ENCODE results near the gene PLA2R1.

Gene PLA2R1

DNA sequence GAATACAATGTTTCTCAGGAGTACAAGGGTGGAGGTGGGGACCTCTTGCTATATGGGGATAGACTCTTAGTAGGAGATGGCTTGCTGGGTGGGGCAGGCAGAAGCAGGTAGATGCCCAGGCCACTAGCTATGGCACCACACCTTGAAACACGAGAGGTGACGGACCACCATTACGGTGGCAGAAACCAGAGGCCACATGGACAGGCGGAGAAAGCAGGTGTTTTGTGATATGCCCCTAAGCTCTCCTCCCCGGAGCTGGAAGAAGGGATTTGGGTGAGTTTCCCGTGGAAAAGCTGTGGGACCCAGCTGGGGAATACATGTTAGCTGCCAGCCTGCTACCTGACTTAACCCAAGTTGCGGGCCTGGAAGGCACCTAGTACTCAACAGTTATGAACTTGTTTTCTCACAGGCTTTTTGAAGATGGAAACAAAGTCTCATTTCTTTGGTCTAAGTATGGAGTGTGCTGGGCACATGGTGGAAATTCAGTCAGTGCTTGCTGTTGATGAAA, 16.7 kb downstream of the PLA2R1 start:
- no peak overlapping the region for H3K4me2 ChIP-seq (ENCODE audit: low read depth, low read length, poor library complexity, severe bottlenecking)
- H3F3A ChIP-seq (ENCODE audit: insufficient read depth): no peaks in the 10 kb centered on the region
- TF ChIP-seq EZH2phosphoT487 (conservative IDR thresholded peaks at IDR 0.05; ENCODE audit: low read length): no peak
- TF ChIP-seq, protein P1, sequence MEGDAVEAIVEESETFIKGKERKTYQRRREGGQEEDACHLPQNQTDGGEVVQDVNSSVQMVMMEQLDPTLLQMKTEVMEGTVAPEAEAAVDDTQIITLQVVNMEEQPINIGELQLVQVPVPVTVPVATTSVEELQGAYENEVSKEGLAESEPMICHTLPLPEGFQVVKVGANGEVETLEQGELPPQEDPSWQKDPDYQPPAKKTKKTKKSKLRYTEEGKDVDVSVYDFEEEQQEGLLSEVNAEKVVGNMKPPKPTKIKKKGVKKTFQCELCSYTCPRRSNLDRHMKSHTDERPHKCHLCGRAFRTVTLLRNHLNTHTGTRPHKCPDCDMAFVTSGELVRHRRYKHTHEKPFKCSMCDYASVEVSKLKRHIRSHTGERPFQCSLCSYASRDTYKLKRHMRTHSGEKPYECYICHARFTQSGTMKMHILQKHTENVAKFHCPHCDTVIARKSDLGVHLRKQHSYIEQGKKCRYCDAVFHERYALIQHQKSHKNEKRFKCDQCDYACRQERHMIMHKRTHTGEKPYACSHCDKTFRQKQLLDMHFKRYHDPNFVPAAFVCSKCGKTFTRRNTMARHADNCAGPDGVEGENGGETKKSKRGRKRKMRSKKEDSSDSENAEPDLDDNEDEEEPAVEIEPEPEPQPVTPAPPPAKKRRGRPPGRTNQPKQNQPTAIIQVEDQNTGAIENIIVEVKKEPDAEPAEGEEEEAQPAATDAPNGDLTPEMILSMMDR (IDR thresholded peaks at IDR 0.05; ENCODE audit: insufficient read depth, low read length, poor library complexity, severe bottlenecking): no peak
- no peak overlapping the region for H3K4me3 ChIP-seq (ENCODE audit: insufficient read depth, low read length, poor library complexity, severe bottlenecking)
- H3K79me2 ChIP-seq (ENCODE audit: insufficient read depth, low read length): no peaks in the 10 kb centered on the region
- no peak overlapping the region for H3K9ac ChIP-seq (ENCODE audit: low read length)
- H2AFZ ChIP-seq (ENCODE audit: low read depth, low read length, severe bottlenecking): no peak overlapping the region
- no peak overlapping the region for H3K27ac ChIP-seq (ENCODE audit: low read depth, low read length)
- H4K20me1 ChIP-seq (ENCODE audit: low read depth, low read length): no peaks in the 10 kb centered on the region
- no peaks in the 10 kb centered on the region for H3K27me3 ChIP-seq (ENCODE audit: low read length)
- H3K9me2 ChIP-seq (replicated peaks; ENCODE audit: insufficient read depth, low read length): no peaks in the 10 kb centered on the region
- no peaks in the 10 kb centered on the region for H3K36me3 ChIP-seq (ENCODE audit: low read length)
- H3K9me3 ChIP-seq (ENCODE audit: insufficient read depth, low read length): no peaks in the 10 kb centered on the region

DNA sequence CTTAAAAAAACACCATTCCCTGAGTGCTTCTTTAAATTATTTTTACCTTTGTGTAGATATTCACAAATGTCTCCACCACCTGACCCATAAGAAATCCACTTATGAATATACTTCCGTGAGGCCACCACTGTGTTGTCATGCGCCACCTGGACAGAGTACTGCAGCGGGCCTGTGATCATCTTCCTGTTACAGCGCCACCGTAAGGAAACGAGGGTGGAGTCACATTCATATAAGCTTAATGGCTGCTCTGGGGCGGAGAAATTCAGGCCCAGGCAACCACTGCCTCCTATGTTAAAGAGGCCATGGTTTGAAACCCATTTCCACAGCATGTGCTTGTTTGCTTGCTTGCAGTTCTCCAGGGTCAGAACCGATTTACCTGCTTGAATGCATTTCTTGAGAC, 17.7 kb downstream of the PLA2R1 start:
- Histone ChIP-seq H3K9ac (ENCODE audit: low read length) (no peak overlapping the region), H2AFZ (ENCODE audit: low read depth, low read length, severe bottlenecking) (no peak overlapping the region)

DNA sequence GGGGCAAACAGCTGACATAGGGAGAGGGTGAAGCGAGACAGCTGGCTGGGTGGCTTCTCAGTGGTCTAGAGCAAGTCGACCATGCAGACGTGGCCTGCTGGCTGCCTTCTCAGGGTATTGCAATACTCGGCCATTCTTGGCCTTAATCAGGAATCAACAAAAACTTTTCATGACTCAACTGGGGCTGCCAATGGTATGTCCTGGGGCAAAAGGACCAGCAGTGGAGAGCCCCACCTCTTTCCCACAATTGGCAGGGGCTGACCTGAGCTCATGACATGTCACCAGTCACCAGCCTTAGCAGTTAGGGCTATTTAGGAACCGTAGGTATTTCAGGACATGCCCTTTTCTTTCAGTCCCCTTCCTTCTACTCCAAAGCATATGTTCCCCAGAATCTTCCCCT, 19.1 kb downstream of the PLA2R1 start:
- H2AFZ ChIP-seq (ENCODE audit: low read depth, low read length, severe bottlenecking): no peak overlapping the region
- no peaks in the 10 kb centered on the region for H3K9me2 ChIP-seq (replicated peaks; ENCODE audit: insufficient read depth, low read length)
- no peaks in the 10 kb centered on the region for H4K20me1 ChIP-seq (ENCODE audit: low read depth, low read length)
- no peaks in the 10 kb centered on the region for H3K79me2 ChIP-seq (ENCODE audit: insufficient read depth, low read length)
- H3K9me3 ChIP-seq (ENCODE audit: insufficient read depth, low read length): no peaks in the 10 kb centered on the region
- no peak overlapping the region for H3K4me3 ChIP-seq (ENCODE audit: insufficient read depth, low read length, poor library complexity, severe bottlenecking)
- TF ChIP-seq, protein P1 (IDR thresholded peaks at IDR 0.05; ENCODE audit: insufficient read depth, low read length, poor library complexity, severe bottlenecking): no peak
- no peak for TF ChIP-seq EZH2phosphoT487 (conservative IDR thresholded peaks at IDR 0.05; ENCODE audit: low read length)
- H3K4me2 ChIP-seq (ENCODE audit: low read depth, low read length, poor library complexity, severe bottlenecking): no peak overlapping the region
- no peaks in the 10 kb centered on the region for H3K36me3 ChIP-seq (ENCODE audit: low read length)
- no peaks in the 10 kb centered on the region for H3K27me3 ChIP-seq (ENCODE audit: low read length)
- no peak overlapping the region for H3K27ac ChIP-seq (ENCODE audit: low read depth, low read length)
- no peaks in the 10 kb centered on the region for H3F3A ChIP-seq (ENCODE audit: insufficient read depth)
- H3K9ac ChIP-seq (ENCODE audit: low read length): no peak overlapping the region

More for the DNA sequence above, 17.7 kb downstream of the PLA2R1 start:
- no peaks in the 10 kb centered on the region for H3K79me2 ChIP-seq (ENCODE audit: insufficient read depth, low read length)
- H3K9me3 ChIP-seq (ENCODE audit: insufficient read depth, low read length): no peaks in the 10 kb centered on the region
- no peak overlapping the region for H3K27ac ChIP-seq (ENCODE audit: low read depth, low read length)
- no peaks in the 10 kb centered on the region for H3K27me3 ChIP-seq (ENCODE audit: low read length)
- H4K20me1 ChIP-seq (ENCODE audit: low read depth, low read length): no peaks in the 10 kb centered on the region
- no peak overlapping the region for H3K4me3 ChIP-seq (ENCODE audit: insufficient read depth, low read length, poor library complexity, severe bottlenecking)
- no peaks in the 10 kb centered on the region for H3F3A ChIP-seq (ENCODE audit: insufficient read depth)
- TF ChIP-seq, protein P1 (IDR thresholded peaks at IDR 0.05; ENCODE audit: insufficient read depth, low read length, poor library complexity, severe bottlenecking): no peak
- TF ChIP-seq EZH2phosphoT487 (conservative IDR thresholded peaks at IDR 0.05; ENCODE audit: low read length): no peak
- H3K36me3 ChIP-seq (ENCODE audit: low read length): no peaks in the 10 kb centered on the region
- H3K4me2 ChIP-seq (ENCODE audit: low read depth, low read length, poor library complexity, severe bottlenecking): no peak overlapping the region
- no peaks in the 10 kb centered on the region for H3K9me2 ChIP-seq (replicated peaks; ENCODE audit: insufficient read depth, low read length)
